HG03066 (cell line): ENCODE data around the gene SLC10A6.

Experiments
- ATAC-seq: cut with Tn5 transposase; IDR thresholded peaks from one replicate; pipeline ENCODE4 v1.9.1; 2021; ENCODE audit warnings: low read depth; ENCODE audit not compliant: unreplicated experiment

The SLC10A6 gene

GRCh38 chr4:86809809-86810208 lies 39.4 kb downstream of the SLC10A6 start:
- ATAC-seq: no peak

- ATAC-seq: no peak
These were observed 58.1 kb downstream of the SLC10A6 start for GRCh38 chr4:86791126-86791525.

GRCh38 chr4:86788826-86789225 lies 60.4 kb downstream of the SLC10A6 start:
- ATAC-seq: no peak

- no peak for ATAC-seq
These were observed 71.0 kb downstream of the SLC10A6 start for GRCh38 chr4:86778175-86778574.

DNA sequence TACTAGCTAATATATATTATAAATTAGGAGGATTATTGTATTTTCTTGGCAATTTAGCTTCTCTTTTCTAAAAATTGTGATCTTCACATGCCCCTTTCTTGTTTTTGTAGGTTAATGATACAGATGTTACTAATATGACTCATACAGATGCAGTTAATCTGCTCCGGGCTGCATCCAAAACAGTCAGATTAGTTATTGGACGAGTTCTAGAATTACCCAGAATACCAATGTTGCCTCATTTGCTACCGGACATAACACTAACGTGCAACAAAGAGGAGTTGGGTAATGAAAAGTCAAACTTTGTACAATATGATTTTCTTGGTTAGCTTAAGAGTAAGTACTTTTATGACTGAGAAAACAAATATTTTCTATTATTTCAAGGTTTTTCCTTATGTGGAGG lies 74.1 kb downstream of the SLC10A6 start:
- no peak for ATAC-seq
